Measurements from ENCODE around the gene WRAP73.
"Not testable (repeated sequence)": the region's sequence is repeated elsewhere in the genome, so short reads cannot be mapped to it uniquely, and the experiment has no call there.

Gene WRAP73

DNA sequence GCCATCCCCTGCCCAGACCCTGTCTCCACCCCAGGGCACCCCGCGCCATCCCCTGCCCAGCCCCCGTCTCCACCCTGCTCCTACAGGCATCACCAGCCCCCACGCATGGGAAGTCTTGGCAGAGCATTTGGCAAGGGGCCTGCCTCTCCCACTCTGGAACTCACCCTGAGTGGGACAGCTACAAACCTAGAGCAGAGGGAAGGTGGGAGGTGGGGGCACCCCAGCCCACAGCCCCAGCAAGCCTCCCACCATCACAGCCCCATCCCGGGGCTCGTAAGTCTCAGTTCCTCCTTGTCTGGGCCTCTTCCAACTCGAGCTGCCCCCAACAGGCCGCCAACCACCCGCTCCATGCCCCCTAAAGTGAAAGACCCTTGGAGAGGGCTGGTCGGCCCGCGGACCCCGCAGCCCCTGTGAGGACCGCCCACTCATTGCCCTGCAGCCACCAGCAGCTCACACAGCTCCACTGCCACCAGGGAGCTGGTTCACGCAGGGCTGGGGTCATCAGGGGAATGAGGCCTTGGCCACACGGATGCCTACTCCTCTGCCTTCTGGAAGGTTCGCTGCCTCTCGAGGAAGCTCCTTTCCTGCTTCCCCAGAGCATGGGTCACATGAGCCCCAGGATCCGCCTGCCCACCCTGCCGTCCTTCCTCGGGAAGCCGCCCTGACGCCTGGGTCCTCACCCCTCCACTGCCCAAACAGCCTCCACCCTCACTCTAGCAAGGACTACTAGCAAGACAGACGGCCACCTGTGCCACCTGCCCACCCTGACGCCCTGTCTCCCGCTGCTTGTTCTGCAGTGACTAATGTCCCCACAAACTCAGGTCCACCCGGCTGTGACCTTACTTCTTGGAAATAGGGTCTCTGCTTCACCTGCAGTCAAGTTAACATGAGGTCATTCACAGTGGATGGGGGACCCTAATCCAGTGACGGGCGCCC is 53.0 kb downstream of the WRAP73 start:
- DNase-seq (ENCODE audit: low spot score), result no peak

DNA sequence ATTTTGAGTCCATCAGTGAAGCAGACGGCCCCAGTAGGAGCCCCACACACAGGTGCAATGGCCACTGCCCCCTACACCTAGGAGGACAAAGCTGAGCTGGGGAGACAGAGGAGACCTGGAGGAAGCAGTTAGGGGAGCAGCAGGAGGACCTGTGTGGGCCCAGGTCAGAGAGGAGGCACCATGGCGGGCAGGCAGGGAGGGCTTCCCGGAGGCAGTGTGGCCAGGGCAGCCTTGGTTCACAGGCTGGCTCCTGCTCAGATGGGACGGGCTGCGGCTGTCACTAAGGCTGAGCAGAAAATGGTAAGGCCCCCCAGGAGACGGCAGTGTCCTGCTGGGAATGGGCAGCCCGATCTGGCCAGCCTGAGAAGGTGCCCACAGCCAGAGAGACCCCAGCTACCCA is 54.0 kb downstream of the WRAP73 start:
- DNase-seq (ENCODE audit: low spot score), result no peak

GRCh38 chr1:3594706-3595377 is 55.1 kb downstream of the WRAP73 start:
- DNase-seq (ENCODE audit: low spot score), result no peak

DNA sequence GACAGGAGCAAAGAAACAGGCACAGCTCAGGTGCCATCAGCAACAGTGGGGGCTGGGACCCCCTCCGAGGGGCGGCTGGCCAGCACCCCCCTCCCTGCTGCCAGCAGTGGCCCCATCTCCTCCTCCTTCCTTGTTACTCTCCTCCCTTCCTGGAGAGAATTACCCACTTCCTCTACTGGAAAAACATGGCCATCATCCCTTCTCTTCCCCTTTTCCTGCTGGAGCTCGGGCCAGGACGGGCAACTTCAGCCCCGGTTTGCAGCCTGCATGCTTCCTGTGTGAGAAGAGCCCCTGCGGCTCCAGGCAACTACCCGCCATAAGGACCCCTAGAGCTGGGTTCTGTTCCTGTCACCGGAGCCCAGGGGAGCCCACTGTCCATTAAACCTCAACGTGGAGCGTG is 56.2 kb downstream of the WRAP73 start:
- no peak for DNase-seq (ENCODE audit: low spot score)

DNA sequence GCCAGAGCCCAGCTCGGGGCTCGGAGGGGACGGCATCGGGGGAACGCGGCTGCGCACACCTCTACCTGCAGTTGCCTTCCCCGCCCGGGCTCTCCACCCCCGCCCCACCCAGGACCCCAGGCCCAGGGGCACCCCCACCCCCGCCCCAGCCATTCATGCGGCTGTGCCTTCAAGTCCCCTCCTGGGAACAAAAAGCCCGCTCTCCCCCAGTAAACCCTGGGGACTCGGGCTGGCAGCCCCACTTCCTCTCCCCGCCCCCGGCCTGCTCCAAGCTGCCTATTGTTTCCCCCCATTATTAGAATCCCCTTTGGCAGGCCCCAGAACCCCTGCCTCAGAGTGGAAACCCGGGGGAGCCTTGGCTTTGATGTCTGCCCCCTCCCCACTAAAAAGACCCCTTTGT is 56.6 kb downstream of the WRAP73 start:
- no peak for DNase-seq (ENCODE audit: low spot score)

- no peak for DNase-seq (ENCODE audit: low spot score)
Observed at GRCh38 chr1:3590951-3591865, 58.7 kb downstream of the WRAP73 start.

DNA sequence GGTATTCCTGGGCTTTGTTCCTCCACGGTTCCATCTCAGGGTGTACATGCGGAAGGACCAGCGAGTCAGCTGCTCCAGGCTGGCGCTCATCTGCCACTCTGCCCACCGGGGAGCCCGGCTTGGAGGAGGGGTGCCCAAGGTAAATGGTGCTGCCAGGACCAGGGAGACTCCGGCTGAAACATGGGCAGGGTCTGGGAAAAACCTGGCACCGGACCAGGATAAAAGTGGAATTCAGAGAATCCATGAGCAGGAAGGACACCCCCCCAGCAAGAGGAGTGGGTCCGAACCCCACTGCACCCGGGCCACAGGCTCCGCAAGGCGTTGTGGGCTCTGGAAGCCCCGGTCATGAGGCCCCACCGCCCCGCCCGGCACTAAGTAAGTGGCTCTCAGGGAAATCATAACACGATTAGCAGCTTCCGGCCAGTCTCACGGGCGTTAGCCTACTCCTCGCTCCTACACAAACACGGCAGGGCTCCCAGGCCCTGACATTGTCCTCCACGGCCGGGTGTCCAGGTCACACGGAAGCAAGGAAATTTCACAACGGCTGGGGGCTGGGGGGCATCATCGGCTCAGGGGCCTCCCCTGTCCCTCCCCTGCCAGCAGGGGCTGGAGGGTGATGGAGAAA is 59.7 kb downstream of the WRAP73 start:
- DNase-seq (ENCODE audit: low spot score), result no peak

GRCh38 chr1:3588395-3588794 is 61.5 kb downstream of the WRAP73 start:
- no peak for DNase-seq (ENCODE audit: low spot score)

- DNase-seq (ENCODE audit: low spot score), result no peak
Observed at GRCh38 chr1:3586986-3587759, 62.7 kb downstream of the WRAP73 start.

GRCh38 chr1:3585940-3586568 is 63.8 kb downstream of the WRAP73 start:
- no peak for DNase-seq (ENCODE audit: low spot score)

DNA sequence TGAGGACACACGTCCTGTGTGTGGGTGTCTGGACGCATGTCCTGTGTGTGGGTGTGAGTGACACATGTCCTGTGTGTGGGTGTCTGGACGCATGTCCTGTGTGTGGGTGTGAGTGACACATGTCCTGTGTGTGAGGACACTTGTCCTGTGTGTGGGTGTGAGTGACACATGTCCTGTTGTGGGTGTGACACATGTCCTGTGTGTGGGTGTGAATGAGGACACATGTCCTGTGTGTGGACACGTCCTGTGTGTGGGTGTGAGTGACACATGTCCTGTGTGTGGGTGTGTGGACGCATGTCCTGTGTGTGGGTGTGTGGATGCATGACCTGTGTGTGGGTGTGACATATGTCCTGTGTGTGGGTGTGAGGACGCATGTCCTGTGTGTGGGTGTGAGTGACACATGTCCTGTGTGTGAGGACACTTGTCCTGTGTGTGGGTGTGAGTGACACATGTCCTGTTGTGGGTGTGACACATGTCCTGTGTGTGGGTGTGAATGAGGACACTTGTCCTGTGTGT is 64.5 kb downstream of the WRAP73 start:
- DNase-seq (ENCODE audit: low spot score), result not testable (repeated sequence)

DNA sequence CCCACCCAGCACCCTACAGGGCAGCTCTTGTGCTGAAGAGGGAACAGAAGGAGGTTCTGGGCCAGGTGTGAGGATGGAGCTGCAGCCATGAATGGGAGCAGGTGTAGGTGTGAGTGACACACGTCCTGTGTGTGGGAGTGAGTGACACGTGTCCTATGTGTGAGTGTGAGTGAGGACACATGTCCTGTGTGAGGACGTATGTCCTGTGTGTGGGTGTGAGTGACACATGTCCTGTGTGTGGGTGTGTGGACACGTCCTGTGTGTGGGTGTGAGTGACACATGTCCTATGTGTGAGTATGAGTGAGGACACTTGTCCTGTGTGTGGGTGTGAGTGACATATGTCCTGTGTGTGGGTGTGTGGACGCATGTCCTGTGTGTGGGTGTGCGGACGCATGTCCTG is 65.0 kb downstream of the WRAP73 start:
- no peak for DNase-seq (ENCODE audit: low spot score)

- not testable (repeated sequence) for DNase-seq (ENCODE audit: low spot score)
Observed at GRCh38 chr1:3583751-3584150, 66.2 kb downstream of the WRAP73 start.

- DNase-seq (ENCODE audit: low spot score), result no peak
Observed at GRCh38 chr1:3581296-3582036, 68.4 kb downstream of the WRAP73 start.
